HAP-1 (cell line): ENCODE data around the gene SFXN5.

Experiments
- DNase-seq, 2 experiments: peaks; one replicate each; pipeline ENCODE4 v3.0.0-alpha.2; 2016 to 2020; ENCODE audit warnings: low spot score in 2 of 2
- H3K27me3 ChIP-seq: fragments of 250-450 bp; sonication (Bioruptor Pico); 2 replicates; pipeline ENCODE4 v1.5.1; 2020; ENCODE audit warnings: low read depth, mild to moderate bottlenecking, moderate library complexity
- H3K36me3 ChIP-seq: fragments of 250-450 bp; sonication (Bioruptor Pico); replicated peaks from 2 replicates; pipeline ENCODE4 v1.5.1; 2020; ENCODE audit warnings: mild to moderate bottlenecking
- H3K4me1 ChIP-seq: fragments of 250-450 bp; sonication (Bioruptor Pico); 2 replicates; pipeline ENCODE4 v1.5.1; 2020; ENCODE audit warnings: mild to moderate bottlenecking
- H3K4me3 ChIP-seq: fragments of 250-450 bp; sonication (Bioruptor Pico); 2 replicates; pipeline ENCODE4 v1.5.1; 2020; ENCODE audit warnings: mild to moderate bottlenecking, moderate library complexity
- H3K9me3 ChIP-seq: fragments of 250-450 bp; sonication (Bioruptor Pico); 2 replicates; pipeline ENCODE4 v1.5.1; 2020; ENCODE audit warnings: mild to moderate bottlenecking, moderate library complexity
- in situ Hi-C: fragments of 300-500 bp; cut with MboI; formaldehyde crosslinking; loops from 3 replicates; pipeline ENCODE4 v1.14.3; 2020; ENCODE audit warnings: low sequenced_read_pairs, inconsistent platforms, mixed read lengths

Gene SFXN5

DNA sequence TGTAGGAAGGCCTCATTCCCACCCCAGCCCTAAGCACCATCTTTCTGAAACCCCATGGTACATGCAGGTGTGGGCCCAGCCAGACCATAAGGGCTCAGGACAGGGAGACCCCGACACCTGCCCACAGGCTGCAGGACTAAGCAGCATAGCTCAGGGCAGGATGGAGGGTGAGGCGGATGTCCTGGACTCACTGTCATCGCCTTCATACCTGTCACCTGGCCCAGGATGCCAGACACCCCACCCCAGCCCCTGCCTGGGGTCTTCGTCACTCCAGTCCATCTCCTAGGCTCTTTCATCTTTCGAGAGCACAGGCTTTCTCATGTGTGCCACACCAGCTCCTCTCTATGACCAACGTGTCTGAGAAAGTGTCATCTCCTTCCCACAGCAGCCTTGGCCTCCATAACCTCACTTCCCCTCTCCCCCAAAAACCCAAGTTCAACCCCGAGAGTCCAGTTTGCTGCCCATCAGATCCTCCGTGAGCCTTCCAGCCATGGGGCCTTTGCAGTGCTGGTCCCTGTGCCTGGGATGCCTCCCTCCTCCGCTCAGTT lies 82.7 kb downstream of the SFXN5 start:
- no peaks in the 10 kb centered on the region for H3K4me1 ChIP-seq
- no peak for DNase-seq

DNA sequence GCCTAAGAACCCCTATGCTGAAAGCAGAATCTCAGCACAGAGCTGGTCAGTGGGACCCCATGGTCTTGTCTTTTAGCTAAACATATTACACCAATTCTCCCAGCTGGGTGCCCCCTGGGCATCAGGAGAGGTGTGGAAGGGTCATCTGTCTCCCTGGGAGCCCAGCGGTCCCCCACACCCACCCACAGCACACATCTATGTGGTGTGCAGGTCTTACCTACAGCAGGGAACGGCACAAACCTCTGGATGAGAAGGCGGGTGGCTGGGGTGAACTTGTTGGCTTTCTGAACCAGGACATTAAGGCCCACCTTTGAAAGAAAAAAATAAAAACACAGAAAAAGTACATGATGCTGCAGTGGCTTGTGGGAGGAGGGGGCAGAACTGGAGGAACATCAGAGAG lies 83.5 kb downstream of the SFXN5 start:
- no peak for DNase-seq
- Histone ChIP-seq H3K36me3 (no peaks in the 10 kb centered on the region), H3K27me3 (no peaks in the 10 kb centered on the region), H3K4me1 (no peaks in the 10 kb centered on the region), H3K9me3 (no peaks in the 10 kb centered on the region), H3K4me3 (no peak overlapping the region)
- in situ Hi-C loops: no loop called here

More for the DNA sequence above, 82.7 kb downstream of the SFXN5 start:
- no peak overlapping the region for H3K4me3 ChIP-seq
- H3K9me3 ChIP-seq: no peaks in the 10 kb centered on the region
- in situ Hi-C loops: no loop called here
- no peaks in the 10 kb centered on the region for H3K27me3 ChIP-seq
- no peaks in the 10 kb centered on the region for H3K36me3 ChIP-seq

DNA sequence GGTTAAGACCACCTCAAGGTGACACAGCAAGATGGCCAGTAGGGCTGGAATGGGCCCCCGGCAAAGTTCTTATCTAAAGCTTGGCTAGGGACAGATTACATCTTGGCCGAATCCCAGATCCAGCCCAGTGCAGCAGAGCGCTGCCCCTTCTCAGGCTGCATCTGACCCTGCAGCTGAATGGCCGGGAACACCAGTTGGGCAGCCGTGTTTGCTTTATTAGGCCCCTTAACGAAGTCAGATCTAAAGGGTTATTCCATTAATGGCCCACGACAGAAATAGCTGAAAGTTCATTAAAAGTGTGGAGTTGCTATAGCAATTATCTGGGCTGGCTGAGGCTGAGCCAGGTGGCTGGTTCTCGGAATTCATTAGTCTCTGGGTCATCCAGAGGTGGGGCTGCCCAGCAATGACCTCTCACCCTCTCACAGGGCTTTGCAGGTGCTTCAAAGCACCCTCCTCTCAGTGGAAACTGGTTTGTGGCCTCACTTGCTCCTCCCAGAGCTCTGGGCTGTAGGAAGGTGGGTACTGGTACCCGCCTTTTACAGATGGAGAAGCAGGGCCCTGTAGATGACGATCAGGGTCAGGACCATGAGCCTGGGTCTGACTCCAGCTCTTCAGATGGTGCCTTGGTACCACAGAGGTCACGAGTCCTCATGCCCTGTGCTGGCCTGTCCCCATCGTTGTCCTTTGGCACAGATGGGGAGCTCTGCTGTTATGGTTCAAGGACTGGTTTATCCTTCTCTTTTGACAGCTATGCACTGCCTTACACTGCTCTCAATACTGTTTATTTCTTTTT lies 85.4 kb downstream of the SFXN5 start:
- in situ Hi-C loops: no loop called here
- no peak for DNase-seq
- H3K4me3 ChIP-seq: no peak overlapping the region
- no peaks in the 10 kb centered on the region for H3K36me3 ChIP-seq
- no peaks in the 10 kb centered on the region for H3K9me3 ChIP-seq
- no peaks in the 10 kb centered on the region for H3K27me3 ChIP-seq
- H3K4me1 ChIP-seq: no peaks in the 10 kb centered on the region

DNA sequence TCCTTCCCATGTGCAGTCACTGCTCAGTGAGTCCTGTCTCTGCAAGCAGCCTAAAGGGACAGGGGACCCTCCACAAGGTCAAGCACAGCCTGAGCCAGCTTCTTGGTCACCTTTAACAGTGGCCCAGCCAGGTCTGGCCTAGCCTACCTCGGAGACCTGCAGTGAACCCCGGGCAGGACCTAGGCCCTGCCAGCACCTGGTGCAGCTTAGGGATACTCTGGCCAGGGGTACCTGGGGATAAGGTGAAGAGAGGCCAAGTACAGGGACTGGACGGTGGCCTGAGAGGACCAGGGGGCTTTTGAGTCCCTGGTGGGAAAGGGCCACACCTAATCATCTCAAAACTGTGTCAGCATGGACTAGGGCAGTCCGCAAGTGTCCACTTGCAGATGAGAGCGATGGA lies 86.4 kb downstream of the SFXN5 start:
- no peaks in the 10 kb centered on the region for H3K9me3 ChIP-seq
- H3K36me3 ChIP-seq: no peaks in the 10 kb centered on the region
- H3K4me3 ChIP-seq: no peak overlapping the region
- DNase-seq: no peak
- H3K4me1 ChIP-seq: no peaks in the 10 kb centered on the region
- no peaks in the 10 kb centered on the region for H3K27me3 ChIP-seq
- in situ Hi-C loops: no loop called here

DNA sequence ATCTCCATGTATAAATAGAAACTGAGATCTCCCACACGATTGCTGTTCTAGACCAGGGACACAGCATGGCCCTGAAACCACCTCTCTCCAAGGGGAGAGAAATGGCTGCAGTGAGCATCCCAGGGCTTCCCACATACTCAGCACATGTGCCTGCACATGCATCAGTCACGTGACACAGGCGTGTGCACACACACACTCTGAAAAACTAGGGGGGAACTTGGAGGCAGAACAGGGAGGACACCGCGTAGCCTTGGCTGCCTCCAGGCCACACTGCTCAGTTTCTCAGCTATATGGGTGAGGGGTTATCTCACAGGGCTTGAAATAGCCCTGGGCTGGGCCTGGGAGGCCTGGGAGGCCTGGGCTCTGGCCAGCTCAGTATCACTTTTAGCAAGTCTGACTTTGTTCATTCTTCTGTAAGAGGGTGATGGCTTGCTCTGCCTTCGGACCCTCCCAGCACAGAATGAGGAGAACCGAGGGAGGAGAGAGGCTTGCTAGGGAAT lies 87.3 kb downstream of the SFXN5 start:
- DNase-seq: no peak
- Histone ChIP-seq H3K36me3 (no peaks in the 10 kb centered on the region), H3K9me3 (no peaks in the 10 kb centered on the region), H3K4me3 (no peak overlapping the region), H3K4me1 (no peaks in the 10 kb centered on the region), H3K27me3 (no peaks in the 10 kb centered on the region)
- in situ Hi-C loops: no loop called here

DNA sequence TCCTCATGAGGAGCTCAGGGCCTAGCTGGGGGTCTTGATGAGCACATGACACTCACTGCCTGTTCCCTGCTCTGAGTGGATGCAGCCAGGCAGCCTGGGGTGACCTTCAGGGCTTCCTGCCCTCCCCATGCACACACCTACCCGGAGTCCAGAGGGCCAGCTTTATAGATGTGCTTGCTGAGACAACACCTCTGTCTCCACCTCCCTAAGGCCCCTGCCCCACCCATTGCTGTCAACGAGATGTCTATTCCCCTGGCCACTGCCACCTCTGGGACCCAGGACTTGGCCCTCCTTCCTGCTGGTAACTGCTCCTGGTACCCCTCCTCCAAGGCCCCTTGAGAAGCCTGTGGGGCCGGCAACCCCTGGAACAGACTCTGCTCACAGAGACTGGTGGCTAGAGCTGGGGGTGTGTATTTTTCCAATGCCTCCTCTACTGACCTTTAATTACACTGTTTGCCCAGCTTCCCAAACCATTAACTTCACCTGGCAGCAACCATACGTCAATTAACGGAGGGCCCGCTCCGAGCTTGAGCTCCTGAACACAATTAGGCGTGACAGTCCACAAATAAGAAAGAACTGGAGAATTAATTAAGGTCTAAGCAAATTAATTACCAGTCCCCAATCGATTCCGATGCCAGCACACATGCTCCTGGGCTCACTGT lies 87.9 kb downstream of the SFXN5 start:
- Histone ChIP-seq H3K27me3 (no peaks in the 10 kb centered on the region), H3K4me3 (no peak overlapping the region), H3K4me1 (no peaks in the 10 kb centered on the region), H3K9me3 (no peaks in the 10 kb centered on the region), H3K36me3 (no peaks in the 10 kb centered on the region)
- no peak for DNase-seq
- in situ Hi-C loops: no loop called here

DNA sequence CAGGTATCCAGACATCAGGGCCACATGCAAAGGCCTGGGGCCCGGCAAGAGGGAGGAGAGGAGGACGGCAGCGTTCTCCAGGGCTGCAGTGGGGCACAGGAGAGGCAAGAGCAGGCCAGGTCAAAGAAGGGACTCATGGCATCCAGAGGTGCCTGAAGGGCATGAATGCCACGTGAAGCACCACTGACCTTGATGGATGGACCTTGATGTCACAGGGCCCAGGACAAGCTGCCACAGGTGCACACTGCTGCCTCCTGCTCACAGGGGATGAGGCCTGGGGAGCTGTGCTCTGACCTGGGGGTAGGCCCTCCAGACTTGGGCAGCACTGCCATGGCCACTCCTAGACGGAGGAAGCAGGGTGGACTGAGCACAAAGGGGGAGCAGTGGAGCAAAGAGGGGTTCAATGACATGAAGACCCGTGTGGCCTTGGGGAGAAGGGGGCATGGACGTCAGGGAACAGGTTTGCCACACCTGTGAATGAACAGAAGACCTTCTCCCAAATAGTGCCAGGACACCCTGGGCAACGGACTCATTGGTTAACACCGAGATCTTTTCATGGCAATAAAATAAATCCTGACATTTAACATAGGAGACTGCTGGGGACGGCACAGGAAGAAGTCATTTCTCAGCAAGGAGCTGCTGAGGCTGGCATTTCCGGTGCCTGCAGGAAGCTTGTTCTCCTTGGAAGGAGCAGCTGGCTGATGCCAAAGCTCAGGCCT lies 88.6 kb downstream of the SFXN5 start:
- Histone ChIP-seq H3K4me1 (no peaks in the 10 kb centered on the region), H3K36me3 (no peaks in the 10 kb centered on the region), H3K4me3 (no peak overlapping the region), H3K27me3 (no peaks in the 10 kb centered on the region), H3K9me3 (no peaks in the 10 kb centered on the region)
- in situ Hi-C loops: no loop called here
- no peak for DNase-seq

DNA sequence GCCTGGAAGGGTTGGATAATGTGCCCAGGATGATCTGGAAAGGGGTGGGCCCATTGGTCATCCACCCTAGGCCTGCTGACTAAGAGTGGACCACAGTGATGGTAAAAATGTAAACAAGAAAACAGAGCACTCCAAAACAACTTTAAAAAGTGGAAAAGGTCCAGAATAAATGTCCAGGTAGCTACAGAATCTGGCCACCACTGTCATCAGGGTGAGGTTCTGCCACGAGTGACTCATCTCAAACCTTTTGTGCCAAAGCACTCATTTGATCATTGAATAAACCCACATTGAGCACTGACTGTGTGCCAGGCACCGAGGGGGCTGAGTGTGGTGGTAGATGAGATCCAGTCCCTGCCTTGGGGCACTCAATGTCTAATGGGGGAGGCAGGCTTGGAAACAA lies 89.3 kb downstream of the SFXN5 start:
- no peaks in the 10 kb centered on the region for H3K9me3 ChIP-seq
- no peaks in the 10 kb centered on the region for H3K4me1 ChIP-seq
- no peak overlapping the region for H3K4me3 ChIP-seq
- in situ Hi-C loops: no loop called here
- DNase-seq: no peak
- no peaks in the 10 kb centered on the region for H3K36me3 ChIP-seq
- H3K27me3 ChIP-seq: no peaks in the 10 kb centered on the region

DNA sequence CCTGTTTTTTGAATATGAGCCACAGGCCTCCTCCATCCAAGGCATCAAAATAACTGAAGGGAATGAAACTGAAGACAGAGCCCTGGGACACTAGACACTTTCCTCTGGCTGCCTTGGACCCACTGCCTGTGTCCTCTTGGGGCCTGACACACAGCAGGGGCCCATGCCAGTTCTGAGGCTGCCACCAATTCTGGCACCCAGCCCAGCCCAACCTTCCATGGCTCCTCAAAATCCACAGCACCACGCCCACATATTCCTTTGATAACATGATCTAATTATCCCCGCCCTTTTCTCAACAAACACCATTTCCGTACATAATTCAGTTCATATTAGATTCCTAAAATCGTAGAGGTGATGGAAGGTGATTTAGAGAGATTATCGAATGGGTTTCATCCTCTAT lies 90.0 kb downstream of the SFXN5 start:
- H3K27me3 ChIP-seq: no peaks in the 10 kb centered on the region
- no peak overlapping the region for H3K4me3 ChIP-seq
- H3K36me3 ChIP-seq: no peaks in the 10 kb centered on the region
- no peaks in the 10 kb centered on the region for H3K4me1 ChIP-seq
- no peaks in the 10 kb centered on the region for H3K9me3 ChIP-seq
- in situ Hi-C loops: no loop called here
- DNase-seq: no peak

DNA sequence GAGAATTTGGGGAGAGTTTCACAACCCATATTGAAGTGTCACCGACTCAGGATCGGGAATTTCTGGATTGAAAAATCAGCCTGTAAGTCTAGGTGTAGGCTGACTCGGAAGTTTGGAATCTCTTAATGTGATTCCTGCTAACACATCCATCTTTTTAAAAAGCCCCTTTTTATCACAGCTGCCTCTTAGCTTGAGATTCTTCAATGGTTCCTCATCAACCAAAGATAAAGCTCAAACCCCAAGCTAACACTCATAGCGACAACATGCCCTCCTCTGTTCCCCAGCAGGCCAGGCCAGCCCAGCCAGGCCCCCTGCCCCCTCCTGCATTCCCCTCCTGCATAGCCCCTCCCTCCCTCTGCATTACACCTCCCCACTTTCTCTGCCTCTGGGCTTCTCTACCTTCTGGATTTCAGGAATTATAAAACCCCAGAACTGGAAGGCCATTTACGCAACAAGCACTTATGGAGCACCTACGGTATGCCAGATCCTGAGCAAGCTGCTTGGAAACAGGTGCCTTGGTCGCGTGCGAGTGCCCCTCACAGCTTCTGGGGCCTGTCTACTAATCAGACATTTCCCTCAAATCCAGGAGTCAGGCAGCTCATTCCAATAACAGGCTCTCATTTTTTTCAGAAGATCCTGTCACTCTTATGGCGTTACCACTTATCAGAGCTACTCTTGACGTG lies 90.8 kb downstream of the SFXN5 start:
- Histone ChIP-seq H3K9me3 (no peaks in the 10 kb centered on the region), H3K4me3 (no peak overlapping the region), H3K36me3 (no peaks in the 10 kb centered on the region), H3K27me3 (no peaks in the 10 kb centered on the region), H3K4me1 (no peaks in the 10 kb centered on the region)
- no peak for DNase-seq
- in situ Hi-C loops: no loop called here

DNA sequence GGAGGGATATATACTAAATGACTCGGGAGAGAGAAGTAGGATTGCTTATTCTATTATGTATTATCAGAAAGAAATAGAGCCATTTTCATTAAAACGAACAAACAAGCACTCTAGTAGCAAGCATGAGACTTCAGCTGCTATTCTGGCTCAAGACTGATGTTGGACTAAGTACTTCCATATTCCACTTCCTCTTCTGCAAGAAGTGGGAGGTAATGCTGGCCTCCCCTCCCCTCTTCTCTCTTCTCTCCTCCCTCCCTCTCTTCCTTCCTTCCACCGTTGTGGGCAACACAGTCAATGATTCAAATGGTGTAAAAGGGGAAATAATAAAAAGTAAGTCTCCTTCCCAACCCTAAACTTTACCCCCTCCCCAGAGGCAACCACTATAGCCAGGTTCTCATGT lies 91.6 kb downstream of the SFXN5 start:
- Histone ChIP-seq H3K9me3 (no peaks in the 10 kb centered on the region), H3K4me3 (no peak overlapping the region), H3K4me1 (no peaks in the 10 kb centered on the region), H3K27me3 (no peaks in the 10 kb centered on the region), H3K36me3 (no peaks in the 10 kb centered on the region)
- DNase-seq: no peak
- in situ Hi-C loops: no loop called here

DNA sequence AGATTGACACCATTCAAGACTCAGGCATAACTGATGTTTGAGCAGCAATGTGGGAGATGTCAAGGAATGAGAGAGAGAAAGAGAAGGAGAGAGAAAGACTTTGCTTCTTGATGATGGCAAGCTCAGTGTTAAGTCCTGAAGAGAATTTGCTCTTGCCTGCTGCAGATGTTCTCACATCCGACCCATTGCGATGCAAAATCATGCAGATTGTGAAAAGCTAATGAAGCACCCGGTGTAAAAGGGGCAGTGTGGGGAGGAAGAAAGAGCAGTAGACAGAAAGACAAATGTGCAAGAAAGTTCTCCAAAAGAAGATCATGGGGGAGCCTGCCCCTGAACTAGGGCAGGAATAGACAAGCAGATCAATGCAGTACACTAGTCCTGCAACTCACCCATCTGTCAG lies 96.5 kb downstream of the SFXN5 start:
- Histone ChIP-seq H3K27me3 (no peaks in the 10 kb centered on the region), H3K9me3 (no peaks in the 10 kb centered on the region), H3K36me3 (no peaks in the 10 kb centered on the region), H3K4me3 (no peak overlapping the region), H3K4me1 (no peaks in the 10 kb centered on the region)
- no peak for DNase-seq
- in situ Hi-C loops: no loop called here

DNA sequence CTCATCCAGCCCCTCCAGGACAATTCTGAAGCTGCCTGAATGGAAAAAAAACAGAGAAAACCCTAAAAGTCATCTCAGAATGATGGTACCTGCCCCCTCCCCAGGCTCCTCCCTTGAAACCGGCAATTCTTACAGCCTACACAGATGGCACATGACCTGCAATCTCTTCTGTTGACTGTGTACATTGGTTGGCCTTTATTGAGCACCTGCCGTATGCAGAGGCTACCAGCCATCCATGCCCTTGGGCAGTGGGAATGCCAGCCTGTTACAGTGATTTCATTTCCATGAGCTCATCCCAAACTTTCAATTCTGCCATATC lies 97.1 kb downstream of the SFXN5 start:
- no peak overlapping the region for H3K4me3 ChIP-seq
- H3K4me1 ChIP-seq: no peaks in the 10 kb centered on the region
- no peaks in the 10 kb centered on the region for H3K9me3 ChIP-seq
- no peaks in the 10 kb centered on the region for H3K36me3 ChIP-seq
- H3K27me3 ChIP-seq: no peaks in the 10 kb centered on the region
- DNase-seq: no peak
- in situ Hi-C loops: no loop called here
